C4-2B (cell line): ENCODE results near the gene RFC3.

Experiments used
- H3K27ac ChIP-seq: fragments of 450-650 bp; 2 replicates; pipeline ENCODE4 v1.5.1; 2017
- ZFX ChIP-seq: fragments of 450-650 bp; IDR thresholded peaks from 2 replicates; pipeline ENCODE4 v1.6.1; 2017
- TF ChIP-seq, protein P1 (sequence below): fragments of 450-650 bp; conservative IDR thresholded peaks from 2 replicates; pipeline ENCODE4 v1.5.1; 2017; ENCODE audit warnings: mild to moderate bottlenecking

Gene RFC3

DNA sequence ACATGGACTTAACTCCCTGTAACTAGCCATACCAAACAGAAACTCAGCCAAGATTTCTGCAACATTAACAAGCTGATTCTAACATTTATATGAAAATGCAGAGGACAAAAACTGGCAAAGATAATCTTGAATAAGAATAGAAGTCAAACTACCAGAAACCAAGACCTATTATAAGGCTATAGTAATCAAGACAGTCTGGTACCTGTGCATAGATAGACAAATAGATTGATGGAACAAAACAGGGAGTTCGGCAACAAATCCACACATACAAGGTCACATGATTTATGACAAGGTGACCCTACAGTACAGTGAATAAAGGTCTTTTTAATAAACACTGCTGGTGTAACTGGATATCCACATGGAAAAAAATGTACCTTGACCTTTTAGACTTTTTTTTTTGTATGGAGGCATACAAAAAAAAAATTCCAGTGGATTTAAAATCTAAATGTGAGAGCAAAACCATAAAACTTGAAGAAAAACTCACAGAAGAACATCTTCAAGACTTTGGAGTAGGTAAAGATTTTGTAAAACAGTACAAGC, 2.9 kb upstream of the RFC3 start:
- TF ChIP-seq ZFX: no peak
- TF ChIP-seq, protein P1, sequence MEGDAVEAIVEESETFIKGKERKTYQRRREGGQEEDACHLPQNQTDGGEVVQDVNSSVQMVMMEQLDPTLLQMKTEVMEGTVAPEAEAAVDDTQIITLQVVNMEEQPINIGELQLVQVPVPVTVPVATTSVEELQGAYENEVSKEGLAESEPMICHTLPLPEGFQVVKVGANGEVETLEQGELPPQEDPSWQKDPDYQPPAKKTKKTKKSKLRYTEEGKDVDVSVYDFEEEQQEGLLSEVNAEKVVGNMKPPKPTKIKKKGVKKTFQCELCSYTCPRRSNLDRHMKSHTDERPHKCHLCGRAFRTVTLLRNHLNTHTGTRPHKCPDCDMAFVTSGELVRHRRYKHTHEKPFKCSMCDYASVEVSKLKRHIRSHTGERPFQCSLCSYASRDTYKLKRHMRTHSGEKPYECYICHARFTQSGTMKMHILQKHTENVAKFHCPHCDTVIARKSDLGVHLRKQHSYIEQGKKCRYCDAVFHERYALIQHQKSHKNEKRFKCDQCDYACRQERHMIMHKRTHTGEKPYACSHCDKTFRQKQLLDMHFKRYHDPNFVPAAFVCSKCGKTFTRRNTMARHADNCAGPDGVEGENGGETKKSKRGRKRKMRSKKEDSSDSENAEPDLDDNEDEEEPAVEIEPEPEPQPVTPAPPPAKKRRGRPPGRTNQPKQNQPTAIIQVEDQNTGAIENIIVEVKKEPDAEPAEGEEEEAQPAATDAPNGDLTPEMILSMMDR: no peak
- H3K27ac ChIP-seq: no peak overlapping the region

DNA sequence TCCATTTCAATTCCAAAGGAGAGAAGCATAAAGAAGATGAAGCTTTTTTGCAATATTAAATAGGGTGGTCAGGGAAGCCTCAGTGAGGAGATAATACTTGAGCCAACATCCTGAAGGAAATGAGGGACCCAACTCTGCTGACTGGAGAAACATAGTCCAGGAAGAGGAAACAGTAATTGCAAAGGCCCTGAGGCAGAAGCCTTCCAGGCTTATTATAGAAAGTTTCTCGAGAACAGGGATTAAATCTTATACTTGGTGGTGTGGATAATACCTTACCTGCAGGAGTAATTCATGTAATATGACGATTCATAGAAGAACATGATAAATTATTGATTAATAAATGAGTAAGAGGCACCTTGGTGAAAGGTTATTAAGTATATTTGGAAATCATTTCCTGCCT, 1.0 kb upstream of the RFC3 start:
- TF ChIP-seq, protein P1: no peak
- TF ChIP-seq ZFX: no peak
- H3K27ac ChIP-seq: no peak overlapping the region

DNA sequence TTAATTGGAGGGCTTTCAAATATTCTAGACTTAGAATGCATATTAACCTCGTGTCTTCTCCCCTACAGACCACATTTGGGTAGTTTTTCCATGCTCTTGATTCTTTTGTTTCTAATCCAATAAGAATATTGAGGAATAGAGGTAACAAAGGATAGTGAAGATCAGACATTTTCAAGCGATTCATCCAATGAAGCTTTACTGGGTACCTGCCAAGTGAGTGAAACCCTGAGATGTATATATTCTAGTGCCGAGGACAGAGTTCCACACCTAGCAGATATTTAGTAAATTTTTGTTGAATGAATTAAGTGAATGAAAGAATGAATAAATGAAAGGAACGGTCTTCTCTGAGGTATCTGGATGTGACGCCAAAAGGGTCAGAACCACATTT, 442 bp upstream of the RFC3 start:
- peak overlapping the region; percentile 81 for H3K27ac ChIP-seq
- TF ChIP-seq, protein P1: no peak
- no peak for TF ChIP-seq ZFX

DNA sequence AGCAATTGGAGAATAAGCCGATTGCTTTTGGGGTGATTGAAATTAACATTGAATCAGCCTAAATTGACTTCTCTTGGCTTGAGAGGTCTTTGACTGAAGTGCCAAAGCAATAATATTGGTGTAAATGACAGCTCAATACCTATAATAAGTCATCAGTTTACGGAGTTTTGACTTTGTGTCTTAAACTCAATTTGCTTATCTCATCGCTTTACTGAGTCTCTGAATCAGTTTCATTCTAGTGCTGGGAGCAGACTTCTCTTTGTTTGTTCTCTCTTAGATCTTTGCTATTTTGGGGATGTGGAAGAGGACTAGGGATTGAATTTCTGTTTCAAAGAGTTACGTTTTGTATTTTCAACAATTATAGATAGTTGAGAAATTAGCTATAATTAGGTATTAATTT, 7.1 kb downstream of the RFC3 start:
- no peak overlapping the region for H3K27ac ChIP-seq
- TF ChIP-seq, protein P1: no peak
- TF ChIP-seq ZFX: no peak

DNA sequence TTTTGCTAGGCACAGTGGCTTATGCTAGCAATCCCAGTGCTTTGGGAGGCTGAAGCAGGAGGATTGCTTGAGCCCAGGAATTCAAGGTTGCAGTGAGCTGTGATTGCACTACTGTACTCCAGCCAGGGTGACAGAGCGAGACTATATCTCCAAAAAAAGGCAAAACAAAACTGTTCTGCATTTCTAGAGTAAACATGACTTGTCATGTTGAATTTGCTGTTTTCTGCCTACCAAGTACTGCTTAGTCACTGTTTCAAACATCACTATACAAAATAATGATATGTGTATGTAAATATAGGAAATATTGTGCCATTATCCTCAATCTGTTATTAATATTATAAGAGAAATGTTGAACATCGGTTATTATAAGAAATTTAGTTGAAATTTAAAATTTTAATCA, 9.2 kb downstream of the RFC3 start:
- no peak overlapping the region for H3K27ac ChIP-seq
- TF ChIP-seq ZFX: no peak
- TF ChIP-seq, protein P1: no peak

DNA sequence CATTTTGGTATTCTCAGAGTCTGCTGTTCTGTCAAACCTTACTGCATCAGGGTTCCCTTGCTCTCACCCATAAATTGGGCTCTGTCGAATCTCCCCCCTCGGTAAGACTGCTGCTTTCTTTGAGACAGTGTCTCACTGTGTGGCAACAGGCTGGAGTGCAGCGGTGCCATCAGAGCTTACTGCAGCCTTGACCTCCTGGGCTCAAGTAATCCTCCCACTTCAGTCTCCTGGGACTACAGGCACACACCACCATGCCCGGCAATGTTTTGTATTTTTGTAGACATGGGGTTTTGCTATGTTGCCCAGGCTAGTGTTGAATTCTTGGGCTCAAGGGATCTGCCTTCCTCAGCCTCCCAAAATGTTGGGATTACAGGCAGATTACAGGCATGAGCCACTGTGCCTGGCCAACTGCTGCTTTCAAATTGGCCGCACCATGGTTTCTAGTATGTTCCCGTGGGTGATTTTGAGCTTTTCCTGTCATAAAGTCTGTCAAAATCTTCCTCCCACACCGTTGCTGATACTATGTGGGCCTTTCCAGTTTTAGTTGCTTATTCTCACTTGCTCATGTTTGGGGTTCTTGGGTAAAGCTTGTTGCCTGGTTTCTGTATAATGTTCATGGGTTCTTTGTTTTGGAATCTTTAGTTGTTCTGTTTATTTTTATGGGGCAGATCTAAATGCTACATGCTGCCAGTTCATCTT, 10.6 kb downstream of the RFC3 start:
- TF ChIP-seq, protein P1: no peak
- TF ChIP-seq ZFX: no peak
- H3K27ac ChIP-seq: no peak overlapping the region

DNA sequence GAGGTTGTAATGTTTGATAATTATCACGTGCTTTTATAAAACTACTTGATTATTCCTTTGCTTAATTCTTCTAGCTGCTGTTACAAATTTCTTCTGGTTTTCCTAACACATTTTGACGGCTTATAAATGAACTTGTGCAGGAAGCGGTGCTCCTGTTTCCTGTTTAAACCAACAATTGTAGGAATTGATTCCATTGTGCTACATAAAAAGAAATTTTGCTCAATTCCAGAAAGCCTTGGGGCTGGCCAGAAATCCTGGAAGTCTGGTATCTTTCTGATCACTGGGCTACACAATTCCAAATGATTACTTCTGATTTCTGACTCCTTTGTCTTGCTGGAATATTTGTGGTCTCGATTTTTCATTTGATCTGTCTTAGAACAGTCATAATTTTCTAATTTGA, 14.9 kb downstream of the RFC3 start:
- H3K27ac ChIP-seq: no peak overlapping the region
- no peak for TF ChIP-seq ZFX
- TF ChIP-seq, protein P1: no peak
